Psoas muscle (tissue), 8 donors: Measurements from ENCODE around the gene RHBDD3. TPM values are rescaled to one million over a fixed set of nuclear protein-coding genes. Genes with fewer than 3 reads are reported as not detected.
A peak's percentile ranks its signal among the peaks of the same experiment; 100 is the strongest.

ENCODE experiments used
- ATAC-seq, 4 donors: fragments of 200-7000 bp; cut with Tn5 transposase; one replicate each; pipeline ENCODE4 v1.9.1; 2020; ENCODE audit warnings: moderate library complexity in 3 of 4, mild to moderate bottlenecking in 2 of 4
- DNase-seq, 2 donors: peaks; one replicate each; pipeline ENCODE4 v3.0.0-alpha.2; 2020
- H3K27ac ChIP-seq: fragments of 200-600 bp; one replicate; pipeline ENCODE4 v1.8.0; 2022
- H3K27me3 ChIP-seq, 3 donors: fragments of 200-600 bp in 1 of 3; one replicate each; pipeline versions ENCODE4 v1.6.1 to v1.8.0; 2013 to 2022; ENCODE audit warnings: low read length in 2 of 3, mild to moderate bottlenecking in 2 of 3, moderate library complexity in 1 of 3; ENCODE audit not compliant: insufficient read depth in 3 of 3
- H3K36me3 ChIP-seq, 2 donors: fragments of 200-600 bp in 1 of 2; one replicate each; pipeline versions ENCODE4 v1.6.1 to v1.8.0; 2013 to 2022; ENCODE audit warnings: low read depth in 1 of 2, mild to moderate bottlenecking in 1 of 2, moderate library complexity in 1 of 2; ENCODE audit not compliant: insufficient read depth in 1 of 2
- H3K4me1 ChIP-seq: fragments of 200-600 bp; one replicate; pipeline ENCODE4 v1.8.0; 2022
- H3K4me3 ChIP-seq: fragments of 200-600 bp; one replicate; pipeline ENCODE4 v1.8.0; 2022; ENCODE audit warnings: mild to moderate bottlenecking
- H3K9me3 ChIP-seq: fragments of 200-600 bp; one replicate; pipeline ENCODE4 v1.8.0; 2022
- WGBS, 3 donors: extraction: QIAGEN DNeasy Blood & Tissue Kit; methylation state at CpG; one replicate each; pipeline versions ENCODE4 v1.1.6 to v1.1.7; 2013; 5-methylcytosine and 5-hydroxymethylcytosine counted together
- intact Hi-C, 2 donors: fragments of 100-400 bp; cut with DNase I; formaldehyde crosslinking; loops; one replicate each; pipeline versions ENCODE4 v1.11.0 to v1.14.2; 2022
- polyA plus RNA-seq, 3 donors: library from polyadenylated mRNA; stranded (reverse); fragments of 200-250 nt; gene quantifications; one replicate each; pipeline ENCODE4 v1.2.3, GENCODE V29; 2013
- total RNA-seq, 4 donors: library from RNA; stranded (reverse); fragmentation: NEBNext Ultra II Directional in 2 of 4; extraction: Animal tissue kit (Norgen Biotek cat#: 25700) in 2 of 4; gene quantifications; one replicate each; pipeline versions ENCODE4 v1.2.1 to v1.2.4, GENCODE V29; 2021 to 2023
- TF ChIP-seq, protein P1 (sequence below): fragments of 200-600 bp; IDR thresholded peaks from one replicate; pipeline ENCODE4 v1.8.0; 2022; ENCODE audit warnings: antibody characterized with exemption
- donor health status: healthy with polysubstance abuse.
- donor health status: DM: no; HTN: no; CAD: no; lungs with moderate emphysema.
- donor health status: Bipolar disorder and iron deficiency.
- donor health status: healthy.
- donor health status: DM: yes; HTN: yes; CAD: no.
- donor health status: DM: no; HTN: no; CAD: no.
- donor health status: DM: no; HTN: no; CAD: no.
- donor health status: DM: yes; HTN: yes; CAD: no.

The RHBDD3 gene
- total and polyA plus RNA-seq, 7 donors = 10.6 to 36.5 (median 20.3) TPM

DNA sequence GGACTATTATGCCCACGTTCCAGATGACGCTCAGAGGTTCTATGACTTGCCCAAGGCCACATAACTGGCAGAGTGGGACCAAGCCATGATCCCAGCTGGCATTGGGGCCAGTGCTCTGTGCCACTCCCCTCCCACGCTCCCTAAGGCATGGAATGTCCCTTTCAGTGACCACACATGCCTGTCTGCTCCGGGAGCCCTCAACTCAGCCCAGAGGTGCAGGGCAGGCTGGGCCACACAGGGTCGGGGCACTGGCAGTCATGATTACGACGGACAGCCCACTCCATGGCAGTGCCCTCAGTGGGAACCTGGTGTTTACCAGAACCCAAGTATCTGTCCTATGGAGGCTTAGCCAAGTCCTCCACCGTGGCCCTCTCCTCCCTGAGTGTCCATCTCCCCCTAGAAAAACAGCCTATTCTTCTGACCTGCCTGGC lies 10.0 kb downstream of the RHBDD3 start:
- DNase-seq = no peak
- intact Hi-C loops = no loop called here
- no peaks in the 10 kb centered on the region for H3K27me3 ChIP-seq
- TF ChIP-seq, protein P1, sequence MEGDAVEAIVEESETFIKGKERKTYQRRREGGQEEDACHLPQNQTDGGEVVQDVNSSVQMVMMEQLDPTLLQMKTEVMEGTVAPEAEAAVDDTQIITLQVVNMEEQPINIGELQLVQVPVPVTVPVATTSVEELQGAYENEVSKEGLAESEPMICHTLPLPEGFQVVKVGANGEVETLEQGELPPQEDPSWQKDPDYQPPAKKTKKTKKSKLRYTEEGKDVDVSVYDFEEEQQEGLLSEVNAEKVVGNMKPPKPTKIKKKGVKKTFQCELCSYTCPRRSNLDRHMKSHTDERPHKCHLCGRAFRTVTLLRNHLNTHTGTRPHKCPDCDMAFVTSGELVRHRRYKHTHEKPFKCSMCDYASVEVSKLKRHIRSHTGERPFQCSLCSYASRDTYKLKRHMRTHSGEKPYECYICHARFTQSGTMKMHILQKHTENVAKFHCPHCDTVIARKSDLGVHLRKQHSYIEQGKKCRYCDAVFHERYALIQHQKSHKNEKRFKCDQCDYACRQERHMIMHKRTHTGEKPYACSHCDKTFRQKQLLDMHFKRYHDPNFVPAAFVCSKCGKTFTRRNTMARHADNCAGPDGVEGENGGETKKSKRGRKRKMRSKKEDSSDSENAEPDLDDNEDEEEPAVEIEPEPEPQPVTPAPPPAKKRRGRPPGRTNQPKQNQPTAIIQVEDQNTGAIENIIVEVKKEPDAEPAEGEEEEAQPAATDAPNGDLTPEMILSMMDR = no peak
- H3K4me1 ChIP-seq = no peaks in the 10 kb centered on the region
- peaks cover 0 to 20% of the 10 kb centered on the region in 2 donors for H3K36me3 ChIP-seq
- H3K27ac ChIP-seq = no peak overlapping the region
- no peak overlapping the region for H3K4me3 ChIP-seq
- ATAC-seq = peak in 3 of 4 donors; percentile 9 to 36 (median 21)
- WGBS, 3 donors = 41 to 80% (median 53%) methylated on average over 8 of the region's 8 CpGs
- no peaks in the 10 kb centered on the region for H3K9me3 ChIP-seq

DNA sequence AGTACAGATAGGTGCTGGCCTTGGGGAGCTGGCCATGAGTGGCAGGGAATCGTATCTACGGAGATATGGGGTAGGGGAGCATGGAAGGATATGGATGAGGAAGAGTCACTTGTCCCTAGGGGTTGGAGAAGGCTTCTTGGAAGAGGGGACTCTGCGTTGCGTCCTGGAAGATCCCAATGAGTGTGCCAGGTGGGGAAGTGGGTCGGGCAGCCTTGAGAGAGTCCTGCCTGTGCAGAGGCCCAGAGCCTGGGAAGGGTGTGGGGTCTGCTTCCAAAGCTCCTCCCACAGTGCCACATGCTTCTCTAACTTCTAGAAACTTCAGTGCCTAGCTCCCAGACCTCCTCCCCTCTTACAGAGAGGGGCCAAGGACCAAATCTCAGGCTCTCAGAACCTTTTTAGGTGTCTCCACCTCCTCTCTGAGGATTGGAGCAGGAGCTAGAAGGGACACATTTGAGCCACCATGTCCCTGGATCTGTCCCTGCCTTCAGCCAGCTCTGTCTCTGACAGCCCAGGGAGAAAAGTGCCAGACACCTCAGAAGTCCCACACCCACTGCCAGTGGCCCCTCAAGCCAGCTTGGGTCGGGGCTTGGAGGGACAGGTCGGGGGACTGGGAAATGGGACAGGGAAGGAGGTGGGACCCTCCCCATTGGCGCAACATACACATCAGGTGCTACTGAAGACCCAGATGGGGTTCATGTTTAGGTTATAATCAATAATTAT lies 11.0 kb downstream of the RHBDD3 start:
- DNase-seq = no peak
- no peak overlapping the region for H3K27ac ChIP-seq
- H3K27me3 ChIP-seq = no peaks in the 10 kb centered on the region
- peaks cover 0 to 15% of the 10 kb centered on the region in 2 donors for H3K36me3 ChIP-seq
- WGBS, 3 donors = 85 to 89% (median 88%) methylated on average over 8 of the region's 8 CpGs
- intact Hi-C loops = no loop called here
- TF ChIP-seq, protein P1 = no peak
- no peak for ATAC-seq
- H3K4me1 ChIP-seq = no peaks in the 10 kb centered on the region
- no peak overlapping the region for H3K4me3 ChIP-seq
- H3K9me3 ChIP-seq = no peaks in the 10 kb centered on the region

DNA sequence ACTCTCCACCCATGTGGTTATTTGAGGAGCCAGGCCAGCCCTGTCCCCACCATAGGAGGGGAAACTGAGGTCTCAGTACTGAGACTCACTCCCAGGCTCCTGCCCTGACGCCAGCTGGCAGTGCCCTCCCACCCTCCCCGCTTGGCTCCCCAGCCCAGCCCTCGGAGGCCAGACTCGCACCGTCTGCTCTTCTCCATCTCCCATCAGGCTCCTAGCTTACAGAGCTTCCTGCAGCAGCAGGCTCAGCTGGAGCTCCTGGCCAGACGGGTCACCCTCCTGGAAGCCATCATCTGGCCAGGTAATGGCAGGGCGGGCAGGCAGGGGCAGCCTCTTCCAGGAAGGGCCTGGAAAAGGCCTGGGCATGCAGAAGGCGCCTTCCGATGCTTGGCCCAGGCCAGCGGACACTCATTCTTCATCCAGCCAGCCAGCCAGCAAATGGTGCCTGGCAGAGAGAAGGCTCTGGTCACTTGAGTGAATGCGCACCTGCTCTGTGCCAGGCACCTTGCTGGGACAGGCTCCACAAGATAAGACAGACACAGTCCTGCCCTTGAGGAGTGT lies 12.6 kb downstream of the RHBDD3 start:
- Histone ChIP-seq H3K27ac (no peak overlapping the region), H3K4me1 (no peaks in the 10 kb centered on the region), H3K9me3 (no peaks in the 10 kb centered on the region), H3K36me3 (peaks cover 0 to 9% of the 10 kb centered on the region in 2 donors), H3K27me3 (no peaks in the 10 kb centered on the region), H3K4me3 (no peak overlapping the region)
- intact Hi-C loops = no loop called here
- WGBS, 3 donors = 94 to 96% (median 95%) methylated on average over 11 of the region's 11 CpGs
- DNase-seq (no peak), ATAC-seq (no peak)
- TF ChIP-seq, protein P1 = no peak

DNA sequence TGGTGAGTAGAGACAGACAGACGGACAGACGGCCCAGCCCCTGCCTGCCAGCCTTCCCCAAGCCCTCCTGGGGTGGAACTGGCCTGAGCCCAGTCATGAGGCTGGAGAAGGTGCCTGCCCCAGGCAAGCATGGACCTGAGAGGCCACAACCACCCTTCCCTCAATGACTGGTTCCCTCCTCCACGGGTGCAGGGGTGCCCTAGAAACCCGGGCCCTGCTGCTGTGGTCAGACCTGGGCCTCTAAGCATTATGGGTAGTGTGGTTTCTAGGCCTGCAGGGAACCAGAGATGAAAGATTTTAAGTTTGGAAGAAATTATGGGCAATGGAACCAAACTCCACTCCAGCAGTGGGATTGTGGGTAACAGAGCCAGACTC lies 13.5 kb downstream of the RHBDD3 start:
- intact Hi-C loops = no loop called here
- DNase-seq = no peak
- H3K4me3 ChIP-seq = no peak overlapping the region
- no peak for ATAC-seq
- no peaks in the 10 kb centered on the region for H3K27me3 ChIP-seq
- TF ChIP-seq, protein P1 = no peak
- H3K4me1 ChIP-seq = no peaks in the 10 kb centered on the region
- peaks cover 0 to under 1% of the 10 kb centered on the region in 2 donors for H3K36me3 ChIP-seq
- no peak overlapping the region for H3K27ac ChIP-seq
- 54 to 70% (median 59%) methylated on average over 4 of the region's 4 CpGs for WGBS, 3 donors
- no peaks in the 10 kb centered on the region for H3K9me3 ChIP-seq
